Lower leg skin (tissue), 3 donors: Measurements from ENCODE around the gene CLEC4M.

Experiments
- POLR2A ChIP-seq, 2 donors: fragments of 450-650 bp; IDR thresholded peaks; one replicate each; pipeline ENCODE4 v1.6.1; 2016 to 2017; ENCODE audit warnings: antibody characterized with exemption in 2 of 2, mild to moderate bottlenecking in 1 of 2, moderate library complexity in 1 of 2
- TF ChIP-seq, protein P1 (sequence below), 3 donors: fragments of 450-650 bp; IDR thresholded peaks; one replicate each; pipeline ENCODE4 v1.5.1; 2016; ENCODE audit warnings: antibody characterized with exemption in 3 of 3, mild to moderate bottlenecking in 3 of 3, moderate library complexity in 2 of 3

GRCh38 chr19:7773841-7774240 is 10.8 kb downstream of the CLEC4M start:
- TF ChIP-seq, protein P1, sequence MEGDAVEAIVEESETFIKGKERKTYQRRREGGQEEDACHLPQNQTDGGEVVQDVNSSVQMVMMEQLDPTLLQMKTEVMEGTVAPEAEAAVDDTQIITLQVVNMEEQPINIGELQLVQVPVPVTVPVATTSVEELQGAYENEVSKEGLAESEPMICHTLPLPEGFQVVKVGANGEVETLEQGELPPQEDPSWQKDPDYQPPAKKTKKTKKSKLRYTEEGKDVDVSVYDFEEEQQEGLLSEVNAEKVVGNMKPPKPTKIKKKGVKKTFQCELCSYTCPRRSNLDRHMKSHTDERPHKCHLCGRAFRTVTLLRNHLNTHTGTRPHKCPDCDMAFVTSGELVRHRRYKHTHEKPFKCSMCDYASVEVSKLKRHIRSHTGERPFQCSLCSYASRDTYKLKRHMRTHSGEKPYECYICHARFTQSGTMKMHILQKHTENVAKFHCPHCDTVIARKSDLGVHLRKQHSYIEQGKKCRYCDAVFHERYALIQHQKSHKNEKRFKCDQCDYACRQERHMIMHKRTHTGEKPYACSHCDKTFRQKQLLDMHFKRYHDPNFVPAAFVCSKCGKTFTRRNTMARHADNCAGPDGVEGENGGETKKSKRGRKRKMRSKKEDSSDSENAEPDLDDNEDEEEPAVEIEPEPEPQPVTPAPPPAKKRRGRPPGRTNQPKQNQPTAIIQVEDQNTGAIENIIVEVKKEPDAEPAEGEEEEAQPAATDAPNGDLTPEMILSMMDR (IDR thresholded peaks at IDR 0.05) = no peak
- TF ChIP-seq POLR2A (IDR thresholded peaks at IDR 0.05) = no peak
